GM21390 (cell line): ENCODE measurements around the gene CPN1.
"Not testable (repeated sequence)": the region's sequence is repeated elsewhere in the genome, so short reads cannot be mapped to it uniquely, and the experiment has no call there.

ENCODE experiments used
- ATAC-seq: cut with Tn5 transposase; IDR thresholded peaks from one replicate; pipeline ENCODE4 v1.9.1; 2021; ENCODE audit not compliant: unreplicated experiment

Gene CPN1

DNA sequence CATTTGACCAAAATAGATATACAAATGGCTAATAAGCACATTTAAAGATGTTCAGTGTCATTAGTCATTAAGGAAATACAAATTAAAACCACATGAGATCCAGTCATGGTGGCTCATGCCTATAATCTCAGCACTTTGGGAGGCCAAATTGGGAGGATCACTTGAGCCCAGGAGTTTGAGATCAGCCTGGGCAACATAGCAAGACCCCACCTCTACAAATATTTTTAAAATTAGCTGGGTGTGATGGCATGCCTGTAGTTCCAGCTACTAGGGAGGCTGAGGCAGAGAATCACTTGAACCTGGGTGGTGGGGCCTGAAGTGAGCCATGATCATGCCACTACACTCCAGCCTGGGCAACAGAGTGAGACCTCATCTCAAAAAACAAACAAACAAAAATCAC is 607 bp upstream of the CPN1 start:
- ATAC-seq: not testable (repeated sequence)

- no peak for ATAC-seq
Measured at GRCh38 chr10:100076750-100077149, 4.9 kb downstream of the CPN1 start.

DNA sequence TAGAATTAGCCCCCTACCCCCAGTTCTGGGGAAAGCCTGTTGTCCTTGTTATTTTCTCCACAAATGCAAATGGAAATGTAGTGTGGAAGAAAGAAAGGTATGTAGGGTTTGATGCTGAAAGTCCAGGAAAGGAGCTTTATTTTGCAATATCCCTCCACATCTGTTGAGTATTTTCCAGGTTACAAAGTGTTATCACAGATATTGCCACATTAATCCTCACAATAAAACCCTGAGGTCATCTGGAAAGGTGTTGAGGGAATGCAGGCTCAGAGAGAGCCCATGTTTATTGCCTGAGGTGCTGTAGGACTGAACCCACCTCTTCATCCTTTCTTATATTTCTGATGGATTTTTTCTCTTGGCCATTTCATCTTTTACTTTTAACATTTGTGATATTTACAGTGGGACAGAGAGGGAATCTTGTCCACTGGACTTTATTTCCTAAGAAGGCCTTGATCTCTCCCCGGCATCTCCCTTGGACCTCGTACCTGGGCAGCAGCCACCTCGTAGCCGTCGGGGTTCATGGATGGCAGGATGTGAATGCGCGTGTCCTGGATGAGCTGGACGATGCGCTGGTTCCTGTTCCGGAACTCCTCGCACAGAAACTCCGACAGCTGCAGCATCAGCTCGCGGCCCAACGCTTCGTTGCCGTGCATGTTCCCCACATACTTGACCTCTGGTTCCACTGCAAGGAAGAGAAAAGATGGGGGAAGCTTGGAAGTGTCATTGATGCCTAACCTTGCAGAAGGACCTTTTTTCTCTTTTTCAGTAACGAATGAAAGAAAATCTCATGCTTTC is 6.0 kb downstream of the CPN1 start:
- ATAC-seq: no peak

DNA sequence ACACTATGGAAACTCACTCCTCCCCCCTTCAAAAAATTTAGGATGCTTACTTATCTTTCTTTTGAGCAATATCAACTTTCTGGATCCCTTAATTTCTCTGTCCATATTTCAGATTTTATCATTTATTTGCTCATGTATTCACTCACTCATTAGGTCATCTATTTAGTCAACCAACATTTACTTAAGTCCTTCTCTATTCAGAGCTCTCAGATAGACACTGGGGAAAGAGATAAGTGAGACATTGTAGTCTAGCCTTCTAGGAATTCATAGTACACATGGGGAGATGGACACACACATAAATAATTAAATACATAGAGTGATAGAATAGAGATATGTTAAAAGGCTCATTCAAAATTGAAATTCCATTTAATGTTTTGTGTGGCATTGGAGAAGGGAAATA is 9.2 kb downstream of the CPN1 start:
- no peak for ATAC-seq

- ATAC-seq: no peak
Measured at GRCh38 chr10:100071529-100071928, 10.1 kb downstream of the CPN1 start.

- no peak for ATAC-seq
Measured at GRCh38 chr10:100067466-100067865, 14.2 kb downstream of the CPN1 start.

DNA sequence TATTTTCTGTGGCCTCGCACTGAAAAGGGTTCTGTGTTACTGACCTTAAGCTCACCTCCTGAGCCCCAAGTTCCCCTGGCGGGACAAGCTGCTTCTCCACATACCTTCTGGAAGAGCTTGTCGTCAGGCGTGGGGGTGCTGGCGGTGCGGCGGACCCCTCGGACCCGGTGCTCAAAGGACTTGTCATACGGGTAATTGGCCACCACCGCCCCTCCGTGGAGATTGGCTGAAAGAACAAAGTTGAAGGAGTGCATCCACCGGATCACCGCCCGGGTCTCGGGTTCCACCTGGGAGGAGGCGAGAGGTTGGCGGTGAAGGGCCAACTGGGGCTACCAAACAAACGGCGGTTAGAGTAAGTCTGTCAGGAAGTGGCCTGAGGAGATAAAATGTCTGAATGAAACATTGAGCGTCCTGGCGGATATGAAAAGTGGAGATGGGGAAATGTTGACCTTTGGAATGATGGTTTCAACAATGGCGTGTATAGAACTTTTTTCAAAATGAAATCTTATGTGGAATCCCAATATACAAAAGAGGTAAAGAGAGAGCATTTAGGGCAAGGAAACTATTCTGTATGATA is 16.5 kb downstream of the CPN1 start:
- no peak for ATAC-seq

DNA sequence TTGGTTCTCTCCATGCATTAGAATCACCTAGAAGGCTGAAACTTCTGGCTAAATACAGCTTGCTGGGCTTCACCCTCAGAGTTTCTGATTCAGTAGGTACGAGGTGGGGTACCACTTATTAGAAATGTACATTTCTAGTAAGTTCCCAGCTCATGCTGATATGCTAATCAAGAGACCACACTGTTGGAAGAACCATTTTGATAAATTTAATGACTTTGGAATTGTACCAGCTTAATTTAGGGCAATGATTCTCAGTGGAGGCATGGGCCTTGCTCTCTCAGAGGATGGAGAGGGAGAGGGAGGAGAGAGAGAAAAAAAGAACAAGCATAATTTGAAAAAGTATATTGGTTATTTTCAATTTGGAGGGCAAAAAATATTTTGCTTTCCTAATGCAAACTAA is 20.3 kb downstream of the CPN1 start:
- ATAC-seq: no peak

- ATAC-seq: no peak
Measured at GRCh38 chr10:100057948-100058347, 23.7 kb downstream of the CPN1 start.

DNA sequence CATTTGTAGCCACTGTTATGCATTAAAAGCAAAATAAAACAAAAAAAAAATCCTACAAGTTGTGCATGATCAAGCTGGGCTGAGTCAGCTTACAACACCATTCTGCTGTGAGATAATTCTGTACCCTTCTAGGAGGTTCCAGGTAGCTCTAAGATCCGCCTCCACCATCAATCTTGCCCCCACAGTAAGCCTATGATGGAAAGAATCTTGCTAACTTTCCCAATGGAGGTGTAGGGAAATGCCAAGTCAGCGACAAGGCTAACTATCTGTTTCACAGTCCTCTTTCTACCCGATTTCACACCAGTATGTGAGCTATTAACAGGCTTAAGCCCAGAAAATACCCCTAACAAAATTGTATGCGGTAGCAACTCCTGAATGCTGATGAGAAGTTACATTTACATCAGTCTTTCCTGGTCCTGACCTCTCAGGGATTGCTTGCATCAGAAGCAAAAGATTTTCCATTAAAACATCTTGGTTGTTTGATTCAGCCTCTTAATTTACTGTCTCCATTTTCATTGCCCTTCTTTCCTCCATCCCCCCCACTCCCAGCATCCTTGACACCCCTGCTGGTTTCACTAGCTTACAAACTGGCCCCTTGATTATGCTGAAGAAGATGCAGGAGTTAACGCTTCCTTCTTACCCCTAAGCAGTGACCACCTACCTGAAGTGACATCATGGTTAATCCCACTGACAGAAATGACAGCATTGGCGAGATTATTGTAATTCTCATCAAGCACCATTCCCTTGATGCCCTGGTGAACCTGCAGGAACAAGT is 27.8 kb downstream of the CPN1 start:
- no peak for ATAC-seq

GRCh38 chr10:100046021-100046486 is 35.6 kb downstream of the CPN1 start:
- ATAC-seq: peak; percentile 81

DNA sequence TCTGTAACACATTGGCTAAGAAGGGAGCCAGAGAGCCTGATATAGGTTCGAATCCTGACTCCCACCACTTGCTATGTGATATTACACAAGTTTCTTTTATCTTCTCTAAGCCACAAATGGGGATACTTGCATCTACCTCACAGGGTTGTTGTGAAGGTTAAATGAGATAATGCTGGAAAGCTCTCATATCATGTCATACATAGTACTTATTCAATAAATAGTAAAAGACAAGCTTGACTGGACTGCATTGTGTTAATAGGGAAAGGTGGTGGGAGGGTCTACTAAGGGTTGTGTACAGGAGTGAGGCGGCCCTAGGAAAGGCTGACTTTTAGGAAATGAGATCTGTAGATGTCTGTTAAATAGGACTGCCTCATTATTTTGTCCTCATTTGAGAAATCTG is 36.1 kb downstream of the CPN1 start:
- no peak for ATAC-seq

GRCh38 chr10:100043796-100044195 is 37.9 kb downstream of the CPN1 start:
- no peak for ATAC-seq

GRCh38 chr10:100043344-100043743 is 38.3 kb downstream of the CPN1 start:
- no peak for ATAC-seq

- no peak for ATAC-seq
Measured at GRCh38 chr10:100041306-100042002, 40.2 kb downstream of the CPN1 start.

- ATAC-seq: no peak
Measured at GRCh38 chr10:100038561-100039071, 43.1 kb downstream of the CPN1 start.

DNA sequence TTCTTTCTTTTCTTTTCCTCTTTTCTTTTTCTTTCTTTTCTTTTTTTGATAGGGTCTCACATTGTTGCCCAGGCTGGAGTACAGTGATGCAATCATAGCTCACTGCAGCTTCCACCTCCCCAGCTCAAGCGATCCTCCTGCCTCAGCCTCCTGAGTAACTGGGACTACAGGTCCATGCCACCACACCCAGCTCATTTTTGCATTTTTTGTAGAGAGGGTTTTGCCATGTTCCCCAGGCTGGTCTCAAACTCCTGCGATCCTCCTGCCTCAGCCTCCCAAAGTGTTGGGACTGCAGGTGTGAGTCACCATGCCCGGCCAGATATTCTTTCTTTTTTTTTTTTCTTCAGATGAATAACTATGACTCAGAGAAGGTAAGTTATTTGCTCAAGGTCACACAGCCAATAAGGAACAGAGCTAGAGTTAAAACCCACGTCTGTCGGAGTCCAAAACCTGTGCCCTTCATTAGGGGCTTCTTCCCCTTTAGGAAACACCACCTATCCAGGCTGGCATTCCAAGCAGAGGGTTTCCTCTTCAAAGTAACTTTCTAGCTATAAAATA is 43.8 kb downstream of the CPN1 start:
- no peak for ATAC-seq

DNA sequence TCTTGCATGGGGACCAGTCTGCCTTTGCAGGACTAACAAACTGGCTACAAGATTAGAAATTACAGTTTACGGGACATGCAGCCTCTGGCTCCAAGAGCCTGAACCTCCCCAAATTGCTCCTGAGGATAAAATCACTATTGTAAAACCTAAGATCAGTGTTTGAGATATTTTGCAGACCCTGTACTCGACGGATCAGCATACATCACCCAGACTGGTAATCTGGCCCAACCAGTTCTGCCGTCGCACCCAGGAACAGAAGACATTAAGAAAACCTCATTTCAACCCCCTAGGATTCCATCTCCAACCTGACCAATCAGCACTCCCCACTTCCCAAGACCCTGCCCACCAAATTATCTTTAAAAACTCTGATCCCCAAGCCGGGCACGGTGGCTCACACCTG is 44.8 kb downstream of the CPN1 start:
- no peak for ATAC-seq

GRCh38 chr10:100033766-100034418 is 47.8 kb downstream of the CPN1 start:
- no peak for ATAC-seq

GRCh38 chr10:100027416-100027815 is 54.3 kb downstream of the CPN1 start:
- no peak for ATAC-seq
